GM12875 (cell line): Measurements from ENCODE around the gene BRSK1.

ENCODE experiments used
- H3K4me3 ChIP-seq: one replicate; pipeline ENCODE4 v1.5.1; 2011; ENCODE audit warnings: low read depth, low read length, control low read depth
- CTCF ChIP-seq: IDR thresholded peaks from 2 replicates; pipeline ENCODE4 v1.5.1; 2011; ENCODE audit warnings: low read depth, mild to moderate bottlenecking, control low read depth, inconsistent platforms, low read length, moderate library complexity, borderline replicate concordance; ENCODE audit not compliant: insufficient read depth

BRSK1 gene

GRCh38 chr19:55336101-55336500 lies 52.3 kb downstream of the BRSK1 start:
- TF ChIP-seq CTCF, result no peak
- H3K4me3 ChIP-seq, result no peak overlapping the region

GRCh38 chr19:55339105-55339888 lies 55.5 kb downstream of the BRSK1 start, which contains the start of gene KMT5C:
Gene KMT5C (plus strand): TSS chr19:55339876. CDS start chr19:55341937, 2,061 bp downstream.
- TF ChIP-seq CTCF, result no peak
- peak within 1 kb of the TSS; percentile 72 for H3K4me3 ChIP-seq

GRCh38 chr19:55339889-55340783 lies 56.3 kb downstream of the BRSK1 start:
- H3K4me3 ChIP-seq, result peak overlapping the region; percentile 72
- no peak for TF ChIP-seq CTCF

- TF ChIP-seq CTCF, result no peak
- peak overlapping the region; percentile 72 for H3K4me3 ChIP-seq
Measured at GRCh38 chr19:55340784-55341147, 57.0 kb downstream of the BRSK1 start.

- no peak for TF ChIP-seq CTCF
- H3K4me3 ChIP-seq, result peak overlapping the region; percentile 72
Measured at GRCh38 chr19:55341171-55341588, 57.4 kb downstream of the BRSK1 start.

- no peak overlapping the region for H3K4me3 ChIP-seq
Measured at GRCh38 chr19:55341595-55342531, 58.1 kb downstream of the BRSK1 start.

More at GRCh38 chr19:55341595-55342531, 58.1 kb downstream of the BRSK1 start:
- TF ChIP-seq CTCF, result no peak
